Right ventricle myocardium superior (tissue), 1 donor: ENCODE measurements around the gene OLA1. TPM values are rescaled to one million over a fixed set of nuclear protein-coding genes. Genes with fewer than 3 reads are reported as not detected.

ENCODE experiments used
- ATAC-seq: fragments of 200-7000 bp; cut with Tn5 transposase; one replicate; pipeline ENCODE4 v1.9.1; 2020; ENCODE audit warnings: mild to moderate bottlenecking; ENCODE audit not compliant: poor library complexity
- DNase-seq: peaks from one replicate; pipeline ENCODE4 v3.0.0-alpha.2; 2020
- intact Hi-C: fragments of 100-400 bp; cut with DNase I; formaldehyde crosslinking; loops from one replicate; pipeline ENCODE4 v1.11.2; 2022
- total RNA-seq: library from RNA; stranded (reverse); fragmentation: NEBNext Ultra II Directional; extraction: Animal tissue kit (Norgen Biotek cat#: 25700); gene quantifications from one replicate; pipeline ENCODE4 v1.2.1, GENCODE V29; 2021
- donor health status: DM: no; HTN: yes; CAD: no; lungs with severe emphysema.

OLA1 gene
- total RNA-seq, 1 donor from 2014 or later: 71.3 TPM

GRCh38 chr2:174053355-174054151, 194.8 kb downstream of the OLA1 start:
- ATAC-seq: no peak
- DNase-seq: no peak
- intact Hi-C loops: no loop called here

DNA sequence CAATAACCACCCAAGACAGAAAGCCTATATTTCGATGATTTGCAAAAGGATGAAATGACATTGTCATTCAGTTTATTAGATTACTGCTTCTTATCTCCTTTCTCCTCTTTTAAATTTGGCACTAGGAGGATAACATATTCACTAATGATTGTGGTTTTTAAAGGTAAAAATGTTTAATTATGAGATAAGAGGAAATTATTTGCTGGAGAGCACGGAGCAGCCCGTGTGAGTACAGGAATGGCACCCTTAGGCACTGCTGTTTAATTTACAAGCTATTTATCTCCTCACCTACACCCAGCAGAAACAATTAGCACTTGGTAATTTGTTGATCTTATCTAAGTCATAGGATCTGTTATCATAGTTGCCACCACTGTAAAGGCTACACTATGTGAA, 195.8 kb downstream of the OLA1 start:
- DNase-seq: no peak
- intact Hi-C loops: no loop called here
- no peak for ATAC-seq

DNA sequence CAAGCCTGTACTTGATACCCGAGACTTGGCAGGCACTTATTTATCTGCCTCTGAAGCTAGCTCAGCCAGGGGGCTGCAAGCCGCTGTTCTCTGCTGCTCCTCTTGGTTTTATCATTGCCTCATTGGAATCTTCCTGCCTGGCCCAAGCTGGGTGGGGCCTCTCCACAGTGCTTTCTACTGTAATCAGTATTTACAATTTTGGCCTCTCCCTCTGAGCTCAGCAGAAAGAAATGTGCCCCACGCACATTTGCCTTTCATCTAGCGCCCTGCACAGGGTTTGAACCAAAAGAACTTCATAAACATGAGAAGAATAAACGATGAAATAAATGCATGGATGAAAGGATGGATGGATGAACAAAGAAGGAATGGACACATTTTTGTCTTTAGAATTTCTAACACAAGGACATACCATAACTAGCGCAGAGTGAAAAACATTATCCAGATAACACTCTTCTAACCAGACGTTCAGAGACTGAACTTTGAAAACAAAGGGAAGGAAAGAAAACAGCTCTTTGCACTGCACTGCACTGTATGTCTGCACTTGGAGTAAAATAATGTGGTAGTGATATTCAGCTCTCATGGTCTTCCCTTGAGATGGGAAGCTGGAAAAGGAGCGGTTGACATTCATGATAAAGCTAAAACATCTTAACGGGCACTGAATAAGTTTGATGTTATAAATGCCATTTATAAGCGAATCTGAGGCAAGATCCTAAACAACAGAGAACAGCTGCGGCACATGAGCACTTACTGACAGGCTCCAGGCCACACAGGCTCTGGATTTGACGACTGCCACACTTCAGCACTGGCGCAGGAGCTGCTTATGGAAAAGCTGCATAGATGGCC, 196.4 kb downstream of the OLA1 start:
- DNase-seq (no peak), ATAC-seq (peak; percentile 64)
- intact Hi-C loops: no loop called here

- intact Hi-C loops: no loop called here
- ATAC-seq: no peak
- DNase-seq: no peak
Measured at GRCh38 chr2:174051068-174051467, 197.3 kb downstream of the OLA1 start.

DNA sequence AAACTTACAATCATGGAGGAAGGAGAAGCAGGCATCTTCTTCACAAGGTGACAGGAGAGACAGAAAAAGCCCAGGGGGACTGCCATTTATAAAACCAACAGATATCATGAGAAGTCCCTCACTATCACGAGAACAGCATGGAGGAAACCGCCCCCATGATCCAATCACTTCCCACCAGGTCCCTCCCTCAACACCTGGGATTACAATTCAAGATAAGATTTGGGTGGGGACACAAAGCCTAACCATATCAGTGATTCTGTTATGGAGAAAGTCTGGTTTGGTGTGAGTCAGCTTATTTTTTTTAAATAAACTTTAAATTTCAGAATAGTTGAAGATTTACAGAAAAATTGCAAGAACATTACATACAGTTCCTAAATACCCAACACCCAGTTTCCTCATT, 198.4 kb downstream of the OLA1 start:
- ATAC-seq: no peak
- no peak for DNase-seq
- intact Hi-C loops: loop anchor here (10.0 kb wide), 1 partner anchor 165 kb away; no protein-coding TSS in a partner anchor

DNA sequence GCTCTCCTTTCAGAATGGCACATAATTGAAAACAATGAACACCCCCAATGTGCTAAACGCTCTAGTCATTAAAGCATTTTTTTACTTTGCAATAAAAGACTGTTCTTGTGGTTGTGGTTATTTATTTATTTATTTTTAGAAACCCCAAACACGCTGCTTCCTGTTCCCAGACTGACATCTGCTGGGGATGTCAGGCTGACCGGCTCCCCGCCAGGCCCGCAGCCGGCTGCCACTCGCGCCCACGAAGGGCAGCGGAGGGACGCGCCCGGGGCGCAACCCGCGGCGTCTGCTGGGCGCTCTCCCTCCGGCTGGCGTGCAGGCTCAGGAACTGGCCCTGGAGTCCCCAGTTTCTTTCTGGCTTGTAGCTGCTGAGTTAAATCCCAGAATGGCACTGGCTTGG, 200.1 kb downstream of the OLA1 start:
- intact Hi-C loops: loop anchor here (10.0 kb wide), 1 partner anchor 163 kb away; no protein-coding TSS in a partner anchor
- DNase-seq: no peak
- no peak for ATAC-seq

- intact Hi-C loops: loop anchor here (10.0 kb wide), 1 partner anchor 163 kb away; no protein-coding TSS in a partner anchor
- no peak for ATAC-seq
- no peak for DNase-seq
Measured at GRCh38 chr2:174047746-174048145, 200.6 kb downstream of the OLA1 start.

DNA sequence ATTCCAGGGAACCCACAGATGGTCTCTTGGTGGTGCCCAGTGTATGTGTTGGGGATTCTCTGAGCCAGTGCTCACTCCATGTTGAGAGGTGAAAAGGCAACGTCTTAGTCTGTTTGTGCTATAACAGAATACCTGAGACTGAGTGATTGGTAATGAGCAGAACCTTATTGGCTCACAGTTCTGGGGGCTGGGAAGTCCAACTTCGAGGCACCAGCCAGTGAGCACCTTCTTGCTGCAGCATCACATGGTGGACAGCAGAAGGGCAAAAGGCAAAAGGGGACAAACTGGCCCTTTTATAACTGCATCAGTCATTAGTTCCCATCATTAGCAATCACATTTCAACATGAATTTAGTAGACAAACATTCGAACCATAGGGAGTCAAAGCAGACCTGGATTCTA, 202.2 kb downstream of the OLA1 start:
- intact Hi-C loops: loop anchor here (10.0 kb wide), 1 partner anchor 161 kb away; no protein-coding TSS in a partner anchor
- DNase-seq (no peak), ATAC-seq (no peak)

- intact Hi-C loops: loop anchor here (10.0 kb wide), 1 partner anchor 160 kb away; no protein-coding TSS in a partner anchor
- ATAC-seq (no peak), DNase-seq (no peak)
Measured at GRCh38 chr2:174044556-174044955, 203.8 kb downstream of the OLA1 start.

DNA sequence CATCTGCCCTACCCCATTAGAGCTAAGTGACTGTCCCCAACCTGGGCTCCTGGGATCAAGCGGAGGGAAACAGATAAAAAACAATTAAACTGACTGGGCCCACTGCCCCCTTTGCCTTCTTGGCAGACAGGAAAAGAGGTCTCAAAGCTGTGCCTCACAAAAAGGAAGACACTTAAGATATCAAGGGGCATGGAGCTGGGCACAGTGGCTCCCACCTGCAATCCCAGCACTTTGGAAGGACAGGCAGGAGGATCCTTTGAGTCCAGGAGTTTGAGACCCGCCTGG, 208.0 kb downstream of the OLA1 start:
- ATAC-seq (no peak), DNase-seq (no peak)
- intact Hi-C loops: loop anchor here (10.0 kb wide), 1 partner anchor 156 kb away; no protein-coding TSS in a partner anchor

GRCh38 chr2:174039551-174040416, 208.5 kb downstream of the OLA1 start:
- intact Hi-C loops: loop anchor here (10.0 kb wide), 1 partner anchor 155 kb away; no protein-coding TSS in a partner anchor
- ATAC-seq (peak; percentile 91), DNase-seq (peak; percentile 90)

GRCh38 chr2:174038462-174038861, 209.9 kb downstream of the OLA1 start:
- intact Hi-C loops: no loop called here
- no peak for DNase-seq

GRCh38 chr2:174036825-174037224, 211.5 kb downstream of the OLA1 start:
- ATAC-seq: no peak
- DNase-seq: no peak
- intact Hi-C loops: no loop called here

More at GRCh38 chr2:174038462-174038861, 209.9 kb downstream of the OLA1 start:
- no peak for ATAC-seq

DNA sequence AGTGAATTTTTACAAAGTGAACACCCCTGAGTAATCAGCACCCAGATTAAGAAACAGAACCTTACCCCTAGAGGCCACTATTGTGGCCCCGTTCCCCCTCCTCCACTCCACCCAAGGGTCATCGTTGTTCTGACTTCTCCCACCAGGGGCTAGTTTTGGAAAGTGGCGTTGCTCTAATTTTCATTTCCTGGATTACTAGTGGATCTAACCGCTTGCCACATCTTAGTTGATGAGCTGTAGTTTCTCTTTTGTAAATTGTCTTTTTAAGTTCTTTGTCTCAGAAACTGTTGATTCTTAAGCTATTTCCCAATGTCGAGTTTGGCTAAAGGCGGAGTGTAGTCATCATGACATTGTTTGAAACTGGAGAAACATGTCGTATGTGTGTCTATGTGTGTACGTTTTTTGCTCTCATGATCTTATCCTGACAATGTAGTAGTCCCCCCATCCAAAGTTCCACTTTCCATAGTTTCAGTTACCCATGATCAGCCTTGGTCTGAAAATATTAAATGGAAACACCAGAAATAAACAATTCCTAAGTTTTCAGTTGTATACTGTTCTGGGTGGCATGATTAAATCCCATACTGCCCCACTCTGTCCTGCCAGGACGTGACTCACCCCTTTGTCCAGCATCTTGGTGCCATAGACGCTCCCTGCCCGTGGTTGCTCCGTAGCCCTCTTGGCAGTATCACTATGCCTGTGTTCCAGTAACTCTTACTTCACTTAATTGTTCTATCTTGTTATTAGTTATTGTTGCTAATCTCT, 212.2 kb downstream of the OLA1 start:
- ATAC-seq: peak; percentile 32
- intact Hi-C loops: no loop called here
- no peak for DNase-seq

DNA sequence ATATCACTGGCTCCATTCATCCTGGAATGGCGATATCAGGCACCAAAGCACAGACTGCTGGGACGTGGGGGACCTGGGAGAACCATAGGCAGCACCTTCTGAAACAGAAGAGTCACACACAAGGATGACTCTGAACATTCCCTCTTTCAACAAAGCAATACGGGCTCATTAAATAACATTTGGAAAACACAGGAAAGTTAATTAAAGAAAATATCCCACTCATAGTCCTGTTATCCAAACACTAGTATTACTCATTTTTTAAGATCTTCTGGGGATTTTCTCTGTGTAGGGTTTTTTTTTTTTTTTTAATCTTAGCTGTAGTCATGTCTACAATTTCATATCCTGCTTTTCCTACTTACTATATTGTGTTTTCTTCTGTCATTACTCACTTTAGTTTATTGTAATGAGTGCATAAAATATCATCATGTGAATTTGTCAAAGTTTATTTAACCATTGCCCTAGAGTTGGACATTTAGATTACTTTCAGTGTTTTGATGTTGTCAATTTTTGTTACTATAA, 213.2 kb downstream of the OLA1 start:
- no peak for DNase-seq
- intact Hi-C loops: no loop called here
- no peak for ATAC-seq

- intact Hi-C loops: no loop called here
- DNase-seq: no peak
- ATAC-seq: no peak
Measured at GRCh38 chr2:174033163-174033550, 215.2 kb downstream of the OLA1 start.

- DNase-seq (no peak), ATAC-seq (no peak)
- intact Hi-C loops: no loop called here
Measured at GRCh38 chr2:174031226-174031625, 217.1 kb downstream of the OLA1 start.

GRCh38 chr2:174028935-174029334, 219.4 kb downstream of the OLA1 start:
- ATAC-seq (no peak), DNase-seq (no peak)
- intact Hi-C loops: no loop called here
